Activated B cell treated with CpG ODN at 0.5 μM for 24 hours (primary cell): ENCODE measurements around the gene KRTAP10-7. TPM values are rescaled to one million over a fixed set of nuclear protein-coding genes. Genes with fewer than 3 reads are reported as not detected.

Source experiments
- ATAC-seq: fragments of 200-7000 bp; cut with Tn5 transposase; one replicate; pipeline ENCODE4 v1.10.0; 2021; ENCODE audit warnings: low read depth, mild to moderate bottlenecking, moderate library complexity
- CTCF ChIA-PET: fragments of 350-600 bp; sonication (Branson Sonifier 250); formaldehyde crosslinking; loops from one replicate; lab custom pipeline; 2021; ENCODE audit warnings: antibody characterized with exemption; lab: Charles Lee
- POLR2A ChIA-PET: fragments of 350-600 bp; sonication (Branson Sonifier 250); formaldehyde crosslinking; loops from one replicate; lab custom pipeline; 2021; ENCODE audit warnings: antibody characterized with exemption; lab: Charles Lee
- DNase-seq: peaks from one replicate; pipeline ENCODE4 v3.0.0; 2022
- H3K27ac Mint-ChIP-seq: one replicate; pipeline ENCODE4 v1.8.0; 2020; ENCODE audit warnings: mixed read lengths
- H3K27me3 Mint-ChIP-seq: one replicate; pipeline ENCODE4 v1.8.0; 2021; ENCODE audit warnings: mixed read lengths
- H3K36me3 Mint-ChIP-seq: one replicate; pipeline ENCODE4 v1.8.0; 2021; ENCODE audit warnings: low read depth, mixed read lengths
- H3K4me1 Mint-ChIP-seq: one replicate; pipeline ENCODE4 v1.8.0; 2021; ENCODE audit warnings: mixed read lengths
- H3K4me3 Mint-ChIP-seq: one replicate; pipeline ENCODE4 v1.8.0; 2020; ENCODE audit warnings: mild to moderate bottlenecking, mixed read lengths
- H3K9me3 Mint-ChIP-seq: one replicate; pipeline ENCODE4 v1.8.0; 2020; ENCODE audit warnings: mixed read lengths
- CTCF ChIP-seq: fragments of 200-600 bp; IDR thresholded peaks from one replicate; pipeline ENCODE4 v1.8.0; 2022; ENCODE audit warnings: antibody characterized with exemption, mild to moderate bottlenecking
- intact Hi-C: fragments of 100-400 bp; cut with micrococcal nuclease; formaldehyde crosslinking; loops from one replicate; pipeline ENCODE4 v1.15.1; 2024
- total RNA-seq: library from RNA; stranded (reverse); gene quantifications from 2 replicates; pipeline ENCODE4 v1.2.3, GENCODE V29; 2022

The KRTAP10-7 gene
- total RNA-seq, 1 donor from 2014 or later, result not detected

GRCh38 chr21:44612029-44612486 is 11.7 kb downstream of the KRTAP10-7 start, which contains the start of gene KRTAP10-8:
Gene KRTAP10-8, plus strand, starts transcription at chr21:44612079. Its CDS starts 22 bp downstream, at chr21:44612101.
- ChIA-PET POLR2A (no interaction called here), CTCF (no interaction called here)
- Mint-ChIP-seq H3K9me3 (peaks cover 18% of the 10 kb centered on the region), H3K4me3 (no peak within 1 kb of the TSS), H3K27me3 (peaks cover 7% of the 10 kb centered on the region), H3K36me3 (no peaks in the 10 kb centered on the region), H3K4me1 (no peaks in the 10 kb centered on the region), H3K27ac (no peak within 1 kb of the TSS)
- TF ChIP-seq CTCF, result no peak
- DNase-seq (no peak), ATAC-seq (no peak)
- intact Hi-C loops, result no loop called here

GRCh38 chr21:44612669-44613229 is 12.4 kb downstream of the KRTAP10-7 start:
- Mint-ChIP-seq H3K9me3 (peaks cover 18% of the 10 kb centered on the region), H3K27me3 (peaks cover 7% of the 10 kb centered on the region), H3K4me3 (no peak overlapping the region), H3K27ac (no peak overlapping the region), H3K36me3 (no peaks in the 10 kb centered on the region), H3K4me1 (no peaks in the 10 kb centered on the region)
- POLR2A ChIA-PET, result no interaction called here
- DNase-seq (no peak), ATAC-seq (no peak)
- CTCF ChIA-PET, result no interaction called here
- TF ChIP-seq CTCF, result no peak
- intact Hi-C loops, result no loop called here

- TF ChIP-seq CTCF, result no peak
- ChIA-PET POLR2A (no interaction called here), CTCF (no interaction called here)
- DNase-seq, result no peak
- no peak for ATAC-seq
- Mint-ChIP-seq H3K4me1 (peaks cover 6% of the 10 kb centered on the region), H3K9me3 (peaks cover 18% of the 10 kb centered on the region), H3K4me3 (no peak overlapping the region), H3K36me3 (no peaks in the 10 kb centered on the region), H3K27me3 (peaks cover 7% of the 10 kb centered on the region), H3K27ac (no peak overlapping the region)
- intact Hi-C loops, result no loop called here
Measured at GRCh38 chr21:44613386-44614155, 13.2 kb downstream of the KRTAP10-7 start.

- Mint-ChIP-seq H3K9me3 (peaks cover 17% of the 10 kb centered on the region), H3K27me3 (peaks cover 7% of the 10 kb centered on the region), H3K27ac (no peak overlapping the region), H3K36me3 (no peaks in the 10 kb centered on the region), H3K4me1 (peaks cover 12% of the 10 kb centered on the region), H3K4me3 (no peak overlapping the region)
- ChIA-PET CTCF (no interaction called here), POLR2A (no interaction called here)
- intact Hi-C loops, result no loop called here
- DNase-seq, result no peak
- TF ChIP-seq CTCF, result no peak
- ATAC-seq, result no peak
Measured at GRCh38 chr21:44614161-44614631, 13.8 kb downstream of the KRTAP10-7 start.

GRCh38 chr21:44614961-44615391 is 14.6 kb downstream of the KRTAP10-7 start:
- intact Hi-C loops, result no loop called here
- Mint-ChIP-seq H3K4me3 (no peak overlapping the region), H3K4me1 (peaks cover 15% of the 10 kb centered on the region), H3K27me3 (peaks cover 7% of the 10 kb centered on the region), H3K9me3 (peaks cover 17% of the 10 kb centered on the region), H3K27ac (no peak overlapping the region), H3K36me3 (peaks cover 4% of the 10 kb centered on the region)
- no peak for TF ChIP-seq CTCF
- DNase-seq (no peak), ATAC-seq (no peak)
- ChIA-PET POLR2A (no interaction called here), CTCF (no interaction called here)
